OCI-LY7 (cell line): ENCODE data around the gene PCDHB14. TPM values are rescaled to one million over a fixed set of nuclear protein-coding genes. Genes with fewer than 3 reads are reported as not detected.

Experiments
- BruUV-seq: library from RNA; stranded (reverse); fragments of 400-500 nt; replicated peaks from 2 replicates; lab custom pipeline; 2021; lab: Mats Ljungman, UMichigan
- CTCF ChIA-PET: fragments of 300-600 bp; sonication (Branson Sonifier 250); formaldehyde crosslinking; loops from one replicate; lab custom pipeline; 2022; ENCODE audit warnings: antibody characterized with exemption; ENCODE audit not compliant: unreplicated experiment; lab: Charles Lee
- POLR2A ChIA-PET: fragments of 300-600 bp; sonication (Branson Sonifier 250); formaldehyde crosslinking; loops from one replicate; lab custom pipeline; 2022; ENCODE audit warnings: antibody characterized with exemption; lab: Charles Lee
- DNase-seq: peaks from one replicate; pipeline ENCODE4 v3.0.0-alpha.2; 2015; ENCODE audit warnings: low spot score
- H2AFZ ChIP-seq: fragments of 200-600 bp; sonication (generic), shearing (Covaris generic); 2 replicates; pipeline ENCODE4 v1.6.1; 2014; ENCODE audit warnings: mild to moderate bottlenecking, antibody characterized with exemption, low read length, moderate library complexity
- H3K27ac ChIP-seq: fragments of 200-600 bp; sonication (generic); 2 replicates; pipeline ENCODE4 v1.5.1; 2014; ENCODE audit warnings: mixed run types, low read depth, mild to moderate bottlenecking, moderate library complexity, low read length, inconsistent platforms; ENCODE audit not compliant: poor library complexity, severe bottlenecking
- H3K36me3 ChIP-seq: fragments of 200-600 bp; sonication (generic); 2 replicates; pipeline ENCODE4 v1.6.1; 2014; ENCODE audit warnings: mild to moderate bottlenecking, antibody characterized with exemption, low read length, moderate library complexity, mixed read lengths; ENCODE audit not compliant: insufficient read depth
- H3K4me1 ChIP-seq: fragments of 200-600 bp; sonication (generic); 2 replicates; pipeline ENCODE4 v1.5.1; 2014; ENCODE audit warnings: mild to moderate bottlenecking, low read length; ENCODE audit not compliant: insufficient read depth, poor library complexity, severe bottlenecking
- H3K4me2 ChIP-seq: fragments of 200-600 bp; sonication (generic); 2 replicates; pipeline ENCODE4 v1.6.1; 2014; ENCODE audit warnings: mild to moderate bottlenecking, low read length
- H3K4me3 ChIP-seq: fragments of 200-600 bp; sonication (generic); 2 replicates; pipeline ENCODE4 v1.5.1; 2014; ENCODE audit warnings: mild to moderate bottlenecking, low read depth, low read length; ENCODE audit not compliant: poor library complexity, severe bottlenecking
- H3K79me2 ChIP-seq: fragments of 200-600 bp; sonication (generic); 2 replicates; pipeline ENCODE4 v1.6.1; 2016; ENCODE audit warnings: low read depth, mild to moderate bottlenecking, low read length, moderate library complexity, mixed read lengths; ENCODE audit not compliant: insufficient read depth
- H3K9me2 ChIP-seq: fragments of 200-600 bp; sonication (generic); 2 replicates; pipeline ENCODE4 v1.6.1; 2016; ENCODE audit warnings: mild to moderate bottlenecking, low read length, mixed read lengths; ENCODE audit not compliant: insufficient read depth
- H3K9me3 ChIP-seq: fragments of 200-600 bp; sonication (generic); 2 replicates; pipeline ENCODE4 v1.6.1; 2014; ENCODE audit warnings: mild to moderate bottlenecking, mixed run types, low read length, mixed read lengths
- H4K20me1 ChIP-seq: fragments of 200-600 bp; sonication (generic); 2 replicates; pipeline ENCODE4 v1.6.1; 2014; ENCODE audit warnings: mild to moderate bottlenecking, antibody characterized with exemption, low read length, moderate library complexity, mixed read lengths; ENCODE audit not compliant: insufficient read depth
- CTCF ChIP-seq: fragments of 200-600 bp; sonication (generic); conservative IDR thresholded peaks from 2 replicates; pipeline ENCODE4 v1.5.1; 2014; ENCODE audit warnings: mild to moderate bottlenecking, antibody characterized with exemption, low read length, moderate library complexity, mixed read lengths
- EZH2phosphoT487 ChIP-seq: fragments of 200-600 bp; sonication (generic); IDR thresholded peaks from 2 replicates; pipeline ENCODE4 v1.6.1; 2018; ENCODE audit warnings: low read depth, borderline replicate concordance, mild to moderate bottlenecking, mixed run types, antibody characterized with exemption, low read length, moderate library complexity, mixed read lengths
- intact Hi-C: fragments of 100-400 bp; cut with micrococcal nuclease; formaldehyde crosslinking; loops from one replicate; pipeline ENCODE4 v1.10.0; 2022; ENCODE audit not compliant: unreplicated experiment
- total RNA-seq, 2 experiments: library from RNA; depleted of rRNA in 1 of 2; stranded (reverse); fragments of >200 nt in 1 of 2; shearing (Covaris generic) in 1 of 2; gene quantifications; 2 replicates each; pipeline ENCODE4 v1.2.3, GENCODE V29; 2014 to 2022

Gene PCDHB14
- total RNA-seq, 2 experiments from 2014 or later, result 0.22 TPM; not detected in 1

- no peaks in the 10 kb centered on the region for H3K9me2 ChIP-seq
- POLR2A ChIA-PET, result no interaction called here
- no peaks in the 10 kb centered on the region for H3K36me3 ChIP-seq
- no peak for TF ChIP-seq EZH2phosphoT487
- peak; percentile 77 for TF ChIP-seq CTCF
- intact Hi-C loops, result no loop called here
- no peaks in the 10 kb centered on the region for H3K4me1 ChIP-seq
- no peak overlapping the region for H2AFZ ChIP-seq
- H4K20me1 ChIP-seq, result no peaks in the 10 kb centered on the region
- H3K9me3 ChIP-seq, result 0 out of 2 replicates have a peak, but pooled peaks cover 3% of the 10 kb centered on the region
- BruUV-seq, result no TSS peak
- H3K4me2 ChIP-seq, result no peak overlapping the region
- peak; percentile 23 for DNase-seq
- H3K79me2 ChIP-seq, result no peaks in the 10 kb centered on the region
- CTCF ChIA-PET, result no interaction called here
- no peak overlapping the region for H3K27ac ChIP-seq
- no peak overlapping the region for H3K4me3 ChIP-seq
Observed at GRCh38 chr5:141272906-141273305, 49.8 kb downstream of the PCDHB14 start.

Other genes starting within 250 kb of the PCDHB14 start
Only the 30 nearest of the 36 such genes appear.
- not detected in 2 replicates for gene PCDHB1, start 172.0 kb upstream of the PCDHB14 start, total RNA-seq (2014; rRNA removed; shearing (Covaris generic))
- not detected in 2 replicates for gene PCDHB1, start 172.0 kb upstream of the PCDHB14 start, total RNA-seq (2022)
- gene PCDHB2, start 128.7 kb upstream of the PCDHB14 start, total RNA-seq (2014; rRNA removed; shearing (Covaris generic)), result not detected in 2 replicates
- gene PCDHB2, start 128.7 kb upstream of the PCDHB14 start, total RNA-seq (2022), result not detected in 2 replicates
- not detected in 2 replicates for gene PCDHB3, start 122.9 kb upstream of the PCDHB14 start, total RNA-seq (2014; rRNA removed; shearing (Covaris generic))
- gene PCDHB3, start 122.9 kb upstream of the PCDHB14 start, total RNA-seq (2022), result not detected in 2 replicates
- gene PCDHB4, start 101.5 kb upstream of the PCDHB14 start, total RNA-seq (2014; rRNA removed; shearing (Covaris generic)), result not detected in 2 replicates
- not detected in 2 replicates for gene PCDHB4, start 101.5 kb upstream of the PCDHB14 start, total RNA-seq (2022)
- not detected in 2 replicates for gene PCDHB5, start 88.1 kb upstream of the PCDHB14 start, total RNA-seq (2014; rRNA removed; shearing (Covaris generic))
- not detected in 2 replicates for gene PCDHB5, start 88.1 kb upstream of the PCDHB14 start, total RNA-seq (2022)
- gene PCDHB6, start 73.3 kb upstream of the PCDHB14 start, total RNA-seq (2014; rRNA removed; shearing (Covaris generic)), result not detected in 2 replicates
- gene PCDHB6, start 73.3 kb upstream of the PCDHB14 start, total RNA-seq (2022), result not detected in 2 replicates
- gene PCDHB7, start 50.7 kb upstream of the PCDHB14 start, total RNA-seq (2014; rRNA removed; shearing (Covaris generic)), result not detected in 2 replicates
- not detected in 2 replicates for gene PCDHB7, start 50.7 kb upstream of the PCDHB14 start, total RNA-seq (2022)
- 0.08 TPM in 1 of 2 replicates, not detected in the other for gene PCDHB8, start 45.6 kb upstream of the PCDHB14 start, total RNA-seq (2014; rRNA removed; shearing (Covaris generic))
- gene PCDHB8, start 45.6 kb upstream of the PCDHB14 start, total RNA-seq (2022), result not detected in 2 replicates
- not detected in 2 replicates for gene PCDHB16, start 41.0 kb upstream of the PCDHB14 start, total RNA-seq (2014; rRNA removed; shearing (Covaris generic))
- gene PCDHB16, start 41.0 kb upstream of the PCDHB14 start, total RNA-seq (2022), result not detected in 2 replicates
- 0.06 TPM in 1 of 2 replicates, not detected in the other for gene PCDHB9, start 36.2 kb upstream of the PCDHB14 start, total RNA-seq (2014; rRNA removed; shearing (Covaris generic))
- gene PCDHB9, start 36.2 kb upstream of the PCDHB14 start, total RNA-seq (2022), result 0.33 TPM in 1 of 2 replicates, not detected in the other
- gene PCDHB10, start 31.0 kb upstream of the PCDHB14 start, total RNA-seq (2014; rRNA removed; shearing (Covaris generic)), result 0.08 TPM in 1 of 2 replicates, not detected in the other
- gene PCDHB10, start 31.0 kb upstream of the PCDHB14 start, total RNA-seq (2022), result not detected in 2 replicates
- gene PCDHB11, start 23.7 kb upstream of the PCDHB14 start, total RNA-seq (2014; rRNA removed; shearing (Covaris generic)), result not detected in 2 replicates
- gene PCDHB11, start 23.7 kb upstream of the PCDHB14 start, total RNA-seq (2022), result not detected in 2 replicates
- not detected in 2 replicates for gene PCDHB12, start 14.6 kb upstream of the PCDHB14 start, total RNA-seq (2014; rRNA removed; shearing (Covaris generic))
- gene PCDHB12, start 14.6 kb upstream of the PCDHB14 start, total RNA-seq (2022), result not detected in 2 replicates
- 0.22 TPM in 1 of 2 replicates, not detected in the other for gene PCDHB13, start 9.4 kb upstream of the PCDHB14 start, total RNA-seq (2014; rRNA removed; shearing (Covaris generic))
- not detected in 2 replicates for gene PCDHB13, start 9.4 kb upstream of the PCDHB14 start, total RNA-seq (2022)
- not detected in 2 replicates for gene PCDHB15, start 22.1 kb downstream of the PCDHB14 start, total RNA-seq (2014; rRNA removed; shearing (Covaris generic))
- gene PCDHB15, start 22.1 kb downstream of the PCDHB14 start, total RNA-seq (2022), result not detected in 2 replicates
- 0.16 and 0.95 TPM in 2 replicates for gene SLC25A2, start 80.7 kb downstream of the PCDHB14 start, total RNA-seq (2014; rRNA removed; shearing (Covaris generic))
- 0.70 and 1.6 TPM in 2 replicates for gene SLC25A2, start 80.7 kb downstream of the PCDHB14 start, total RNA-seq (2022)
- gene TAF7, start 97.4 kb downstream of the PCDHB14 start, total RNA-seq (2014; rRNA removed; shearing (Covaris generic)), result 115 and 126 TPM in 2 replicates
- 103 and 113 TPM in 2 replicates for gene TAF7, start 97.4 kb downstream of the PCDHB14 start, total RNA-seq (2022)
- gene PCDHGA1, start 107.2 kb downstream of the PCDHB14 start, total RNA-seq (2014; rRNA removed; shearing (Covaris generic)), result 1.3 and 1.8 TPM in 2 replicates
- 1.7 and 1.9 TPM in 2 replicates for gene PCDHGA1, start 107.2 kb downstream of the PCDHB14 start, total RNA-seq (2022)
- gene PCDHGA2, start 115.4 kb downstream of the PCDHB14 start, total RNA-seq (2014; rRNA removed; shearing (Covaris generic)), result 0.19 and 0.51 TPM in 2 replicates
- gene PCDHGA2, start 115.4 kb downstream of the PCDHB14 start, total RNA-seq (2022), result 0.74 and 1.1 TPM in 2 replicates
- gene PCDHGA3, start 120.5 kb downstream of the PCDHB14 start, total RNA-seq (2014; rRNA removed; shearing (Covaris generic)), result 0.21 and 0.25 TPM in 2 replicates
- 0.36 and 0.65 TPM in 2 replicates for gene PCDHGA3, start 120.5 kb downstream of the PCDHB14 start, total RNA-seq (2022)
- gene PCDHGB1, start 126.8 kb downstream of the PCDHB14 start, total RNA-seq (2014; rRNA removed; shearing (Covaris generic)), result 2.8 and 4.1 TPM in 2 replicates
- gene PCDHGB1, start 126.8 kb downstream of the PCDHB14 start, total RNA-seq (2022), result 2.8 and 3.0 TPM in 2 replicates
- 1.9 and 3.5 TPM in 2 replicates for gene PCDHGA4, start 131.7 kb downstream of the PCDHB14 start, total RNA-seq (2014; rRNA removed; shearing (Covaris generic))
- 1.8 and 1.9 TPM in 2 replicates for gene PCDHGA4, start 131.7 kb downstream of the PCDHB14 start, total RNA-seq (2022)
- 8.3 and 9.3 TPM in 2 replicates for gene PCDHGB2, start 136.7 kb downstream of the PCDHB14 start, total RNA-seq (2014; rRNA removed; shearing (Covaris generic))
- 9.2 and 10.9 TPM in 2 replicates for gene PCDHGB2, start 136.7 kb downstream of the PCDHB14 start, total RNA-seq (2022)
- gene PCDHGA5, start 140.8 kb downstream of the PCDHB14 start, total RNA-seq (2014; rRNA removed; shearing (Covaris generic)), result 5.2 and 6.1 TPM in 2 replicates
- gene PCDHGA5, start 140.8 kb downstream of the PCDHB14 start, total RNA-seq (2022), result 4.6 and 4.9 TPM in 2 replicates
- 3.5 and 5.8 TPM in 2 replicates for gene PCDHGB3, start 146.9 kb downstream of the PCDHB14 start, total RNA-seq (2014; rRNA removed; shearing (Covaris generic))
- gene PCDHGB3, start 146.9 kb downstream of the PCDHB14 start, total RNA-seq (2022), result 6.1 and 6.3 TPM in 2 replicates
- gene PCDHGA6, start 150.5 kb downstream of the PCDHB14 start, total RNA-seq (2014; rRNA removed; shearing (Covaris generic)), result 6.3 and 7.2 TPM in 2 replicates
- 5.5 and 6.2 TPM in 2 replicates for gene PCDHGA6, start 150.5 kb downstream of the PCDHB14 start, total RNA-seq (2022)
- 4.7 and 6.4 TPM in 2 replicates for gene PCDHGA7, start 159.4 kb downstream of the PCDHB14 start, total RNA-seq (2014; rRNA removed; shearing (Covaris generic))
- gene PCDHGA7, start 159.4 kb downstream of the PCDHB14 start, total RNA-seq (2022), result 5.6 TPM in 2 replicates
- 8.7 and 9.3 TPM in 2 replicates for gene PCDHGB4, start 164.4 kb downstream of the PCDHB14 start, total RNA-seq (2014; rRNA removed; shearing (Covaris generic))
- 6.5 and 6.9 TPM in 2 replicates for gene PCDHGB4, start 164.4 kb downstream of the PCDHB14 start, total RNA-seq (2022)
- gene PCDHGA8, start 169.3 kb downstream of the PCDHB14 start, total RNA-seq (2014; rRNA removed; shearing (Covaris generic)), result 5.0 and 5.3 TPM in 2 replicates
- 3.8 and 4.7 TPM in 2 replicates for gene PCDHGA8, start 169.3 kb downstream of the PCDHB14 start, total RNA-seq (2022)
- gene PCDHGB5, start 174.6 kb downstream of the PCDHB14 start, total RNA-seq (2014; rRNA removed; shearing (Covaris generic)), result 3.8 and 5.1 TPM in 2 replicates
- gene PCDHGB5, start 174.6 kb downstream of the PCDHB14 start, total RNA-seq (2022), result 7.1 and 8.6 TPM in 2 replicates